ENCODE data around the gene MORF4L1. TPM values are rescaled to one million over a fixed set of nuclear protein-coding genes. Genes with fewer than 3 reads are reported as not detected.

The MORF4L1 gene
- total RNA-seq, 2 donors from 2014 or later: 134 to 226 TPM

- Mint-ChIP-seq H3K4me1 (ENCODE audit: low read depth in 2 of 2) (no peaks in the 10 kb centered on the region), H3K27ac (no peak within 1 kb of the TSS), H3K27me3 (peaks cover 3 to 12% of the 10 kb centered on the region in 2 donors), H3K36me3 (no peaks in the 10 kb centered on the region), H3K9me3 (no peaks in the 10 kb centered on the region), H3K4me3 (peak within 1 kb of the TSS; percentile 61)
- DNase-seq (ENCODE audit: low spot score) (peak; percentile 70), ATAC-seq (peak; percentile 86 to 90)
Measured at GRCh38 chr15:78944669-78945407, 72.1 kb downstream of the MORF4L1 start, which contains the start of gene CTSH. CTSH (minus strand) TSS chr15:78945046; CDS start chr15:78944981, 65 bp downstream.

DNA sequence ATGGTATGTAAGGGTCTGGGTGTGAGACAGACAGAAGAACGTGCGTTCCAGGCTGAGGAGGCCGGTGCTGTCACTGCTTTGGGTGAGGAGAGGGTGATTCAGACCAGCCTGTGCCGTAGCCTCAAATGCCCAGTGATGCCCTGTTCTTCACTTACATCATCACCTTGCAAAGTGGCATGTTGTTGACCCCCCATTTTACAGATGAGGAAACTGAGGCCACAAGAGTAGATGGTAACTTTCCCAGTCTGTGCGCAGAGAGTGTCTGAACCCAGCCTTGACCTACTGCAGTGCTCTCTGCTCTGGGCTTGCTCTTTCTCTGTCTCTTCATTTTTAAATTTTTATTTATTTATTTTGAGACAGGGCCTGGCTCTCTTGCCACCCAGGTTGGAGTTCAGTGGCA is 73.8 kb downstream of the MORF4L1 start:
- H3K4me3 Mint-ChIP-seq: no peak overlapping the region

DNA sequence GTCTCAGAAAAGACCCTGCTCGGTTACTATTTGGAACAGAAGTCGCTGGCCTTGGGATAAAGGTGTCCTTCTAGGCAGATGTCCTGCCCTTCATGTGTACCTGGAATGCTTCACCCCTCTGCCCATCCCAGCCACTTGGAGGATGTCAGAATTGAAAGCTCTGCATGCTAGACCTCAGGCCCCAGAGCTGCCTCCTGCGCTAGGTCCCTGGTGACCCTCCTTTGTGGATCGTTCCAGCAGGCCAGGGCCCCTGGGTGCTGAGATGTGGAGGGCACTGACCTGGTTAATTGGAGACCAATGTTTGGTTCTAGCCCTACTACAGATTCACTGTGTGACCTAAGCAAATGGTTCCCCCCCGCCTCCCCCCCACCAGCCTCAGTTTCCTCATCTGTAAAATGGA is 74.8 kb downstream of the MORF4L1 start:
- Mint-ChIP-seq H3K9me3 (no peaks in the 10 kb centered on the region), H3K27me3 (peaks cover 7 to 11% of the 10 kb centered on the region in 2 donors), H3K4me3 (no peak overlapping the region), H3K36me3 (no peaks in the 10 kb centered on the region), H3K4me1 (ENCODE audit: low read depth in 2 of 2) (peaks cover 0 to 8% of the 10 kb centered on the region in 2 donors), H3K27ac (no peak overlapping the region)
- DNase-seq (ENCODE audit: low spot score) (no peak), ATAC-seq (no peak)

More for the DNA sequence above, 73.8 kb downstream of the MORF4L1 start:
- Mint-ChIP-seq H3K27ac (no peak overlapping the region), H3K27me3 (peaks cover 7 to 12% of the 10 kb centered on the region in 2 donors), H3K36me3 (no peaks in the 10 kb centered on the region), H3K4me1 (ENCODE audit: low read depth in 2 of 2) (peaks cover 0 to 5% of the 10 kb centered on the region in 2 donors), H3K9me3 (no peaks in the 10 kb centered on the region)
- DNase-seq (ENCODE audit: low spot score) (no peak), ATAC-seq (no peak)

Other genes starting within 250 kb of the MORF4L1 start
- not detected for gene CHRNB4, start 231.7 kb upstream of the MORF4L1 start, total RNA-seq
- under 1 TPM; 0.19 to 0.20 TPM for gene ADAMTS7, start 61.4 kb upstream of the MORF4L1 start, total RNA-seq
- 10 to 100 TPM; 16.1 to 25.2 TPM for gene CTSH, start 72.2 kb downstream of the MORF4L1 start, total RNA-seq
- under 1 TPM in 1 of 2 donors, not detected in 1; 0.11 TPM for gene RASGRF1, start 217.9 kb downstream of the MORF4L1 start, total RNA-seq

Data from natural killer cell treated with Interleukin-12 subunit alpha and Interleukin-12 subunit beta and Interleukin-15 and Interleukin-18, amount 100 ng/mL, for 72 hours (primary cell).